ENCODE measurements around the gene DCK.

DCK gene

GRCh38 chr4:71069063-71069462 is 75.6 kb downstream of the DCK start:
- ChIA-PET CTCF (no interaction called here), POLR2A (no interaction called here)
- TF ChIP-seq ELF4 (IDR thresholded peaks at IDR 0.05) (no peak), ARNT (IDR thresholded peaks at IDR 0.05) (no peak), BHLHE40 (IDR thresholded peaks at IDR 0.05; ENCODE audit: borderline replicate concordance) (no peak), CTBP1 (IDR thresholded peaks at IDR 0.05; ENCODE audit: borderline replicate concordance) (no peak), ZNF384 (IDR thresholded peaks at IDR 0.05) (no peak), FOXK2 (IDR thresholded peaks at IDR 0.05) (no peak), NFRKB (IDR thresholded peaks at IDR 0.05) (no peak), SP1 (IDR thresholded peaks at IDR 0.05) (no peak), L3MBTL2 (conservative IDR thresholded peaks at IDR 0.05) (no peak), HDGF (IDR thresholded peaks at IDR 0.05; ENCODE audit: borderline replicate concordance) (no peak), TARDBP (IDR thresholded peaks at IDR 0.05) (no peak), FOXM1 (IDR thresholded peaks at IDR 0.05; ENCODE audit: borderline replicate concordance) (no peak), FOXA1 (IDR thresholded peaks at IDR 0.05) (no peak), SUZ12 (IDR thresholded peaks at IDR 0.05) (no peak), LEF1 (IDR thresholded peaks at IDR 0.05; ENCODE audit: borderline replicate concordance) (no peak)
- TF ChIP-seq, protein P1, sequence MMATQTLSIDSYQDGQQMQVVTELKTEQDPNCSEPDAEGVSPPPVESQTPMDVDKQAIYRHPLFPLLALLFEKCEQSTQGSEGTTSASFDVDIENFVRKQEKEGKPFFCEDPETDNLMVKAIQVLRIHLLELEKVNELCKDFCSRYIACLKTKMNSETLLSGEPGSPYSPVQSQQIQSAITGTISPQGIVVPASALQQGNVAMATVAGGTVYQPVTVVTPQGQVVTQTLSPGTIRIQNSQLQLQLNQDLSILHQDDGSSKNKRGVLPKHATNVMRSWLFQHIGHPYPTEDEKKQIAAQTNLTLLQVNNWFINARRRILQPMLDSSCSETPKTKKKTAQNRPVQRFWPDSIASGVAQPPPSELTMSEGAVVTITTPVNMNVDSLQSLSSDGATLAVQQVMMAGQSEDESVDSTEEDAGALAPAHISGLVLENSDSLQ (IDR thresholded peaks at IDR 0.05), result no peak

GRCh38 chr4:71070015-71070414 is 76.6 kb downstream of the DCK start:
- no peak for DNase-seq (ENCODE audit: extremely low spot score)
- TF ChIP-seq HDGF (IDR thresholded peaks at IDR 0.05; ENCODE audit: borderline replicate concordance), result no peak
- TF ChIP-seq, protein P1 (IDR thresholded peaks at IDR 0.05), result no peak
- TF ChIP-seq CTBP1 (IDR thresholded peaks at IDR 0.05; ENCODE audit: borderline replicate concordance), result no peak
- no peak for TF ChIP-seq LEF1 (IDR thresholded peaks at IDR 0.05; ENCODE audit: borderline replicate concordance)
- CTCF ChIA-PET, result no interaction called here
- POLR2A ChIA-PET, result no interaction called here

More at GRCh38 chr4:71069063-71069462, 75.6 kb downstream of the DCK start:
- no peak for DNase-seq (ENCODE audit: extremely low spot score)

DNA sequence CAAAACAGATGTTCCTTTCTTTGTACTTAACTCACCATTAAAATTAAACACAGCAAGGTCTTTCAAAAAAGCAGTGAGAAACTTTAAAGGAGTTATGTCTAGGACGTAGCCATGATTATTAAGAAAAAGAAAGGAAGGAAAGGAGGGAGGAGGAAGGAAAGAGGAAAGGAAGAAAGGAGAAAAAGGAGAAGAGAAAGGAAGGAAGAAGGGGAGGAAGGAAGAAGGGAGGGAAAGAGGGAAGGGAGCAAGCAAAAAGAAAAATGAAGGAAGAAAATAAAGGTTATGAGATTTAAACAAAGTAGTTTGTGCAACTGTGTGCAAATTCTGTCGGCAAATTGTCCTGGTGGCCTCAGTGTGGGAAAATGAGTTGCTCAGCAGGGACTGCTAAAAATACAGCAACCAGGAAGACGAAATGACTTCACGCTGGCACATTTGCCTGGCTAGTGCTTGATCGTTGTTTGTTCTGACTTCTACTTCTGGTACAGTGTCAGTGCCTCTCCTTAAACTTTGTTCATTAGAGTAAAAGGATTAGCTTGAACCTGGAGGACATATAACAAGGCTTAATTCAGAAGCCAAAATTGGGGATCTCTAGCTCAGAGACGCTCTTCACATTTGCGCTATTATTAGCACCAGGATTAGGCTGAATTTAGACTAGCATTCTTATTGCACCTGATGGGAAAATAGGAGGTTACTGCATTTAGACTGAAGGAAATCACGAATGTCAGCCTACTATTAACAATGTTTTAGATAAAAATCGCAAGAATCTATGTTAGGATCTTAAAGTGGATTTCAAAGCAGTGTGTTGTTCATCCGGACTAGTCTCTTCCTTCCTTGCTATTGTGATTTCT is 81.2 kb downstream of the DCK start:
- ChIA-PET CTCF (interaction anchor here (0.8 kb wide), 1 partner anchor 586 kb away, joined by 3 read pairs; no protein-coding TSS in a partner anchor), POLR2A (no interaction called here)
- DNase-seq (ENCODE audit: extremely low spot score), result no peak
- TF ChIP-seq FOXM1 (IDR thresholded peaks at IDR 0.05; ENCODE audit: borderline replicate concordance), result no peak
- TF ChIP-seq L3MBTL2 (conservative IDR thresholded peaks at IDR 0.05), result no peak
- no peak for TF ChIP-seq TARDBP (IDR thresholded peaks at IDR 0.05)
- no peak for TF ChIP-seq SUZ12 (IDR thresholded peaks at IDR 0.05)
- no peak for TF ChIP-seq LEF1 (IDR thresholded peaks at IDR 0.05; ENCODE audit: borderline replicate concordance)
- no peak for TF ChIP-seq SP1 (IDR thresholded peaks at IDR 0.05)

All from HEK293T (cell line).